ENCODE results near the gene ZEB2.

- TF ChIP-seq EZH2 (IDR thresholded peaks at IDR 0.05) = no peak
- TF ChIP-seq CTCF (IDR thresholded peaks at IDR 0.05) = no peak
- no peak for TF ChIP-seq EZH2phosphoT487 (IDR thresholded peaks at IDR 0.05)
Measured at GRCh38 chr2:144512470-144512869, 7.4 kb downstream of the ZEB2 start.
